GM18502 (cell line): ENCODE measurements around the gene TFAP2A.

Source experiments
- ATAC-seq: cut with Tn5 transposase; IDR thresholded peaks from one replicate; pipeline ENCODE4 v1.9.1; 2021; ENCODE audit warnings: mild to moderate bottlenecking; ENCODE audit not compliant: unreplicated experiment, poor library complexity

Gene TFAP2A

GRCh38 chr6:10402648-10403311 lies 12.1 kb downstream of the TFAP2A start:
- ATAC-seq = no peak

- ATAC-seq = no peak
These were observed 13.1 kb downstream of the TFAP2A start for GRCh38 chr6:10401632-10402223.

- ATAC-seq = no peak
These were observed 13.8 kb downstream of the TFAP2A start for GRCh38 chr6:10401004-10401536.

GRCh38 chr6:10400330-10400729 lies 14.5 kb downstream of the TFAP2A start:
- ATAC-seq = no peak

GRCh38 chr6:10399451-10399850 lies 15.4 kb downstream of the TFAP2A start:
- no peak for ATAC-seq

- ATAC-seq = no peak
These were observed 16.2 kb downstream of the TFAP2A start for GRCh38 chr6:10398446-10399218.

- no peak for ATAC-seq
These were observed 17.0 kb downstream of the TFAP2A start for GRCh38 chr6:10397756-10398445.

GRCh38 chr6:10396785-10397184 lies 18.1 kb downstream of the TFAP2A start:
- ATAC-seq = no peak

- ATAC-seq = no peak
These were observed 18.9 kb downstream of the TFAP2A start for GRCh38 chr6:10395704-10396546.

- ATAC-seq = no peak
These were observed 19.6 kb downstream of the TFAP2A start for GRCh38 chr6:10395171-10395703.

GRCh38 chr6:10393544-10394225 lies 21.2 kb downstream of the TFAP2A start:
- no peak for ATAC-seq

- ATAC-seq = no peak
These were observed 23.1 kb downstream of the TFAP2A start for GRCh38 chr6:10391799-10392198.

GRCh38 chr6:10391299-10391630 lies 23.6 kb downstream of the TFAP2A start:
- ATAC-seq = no peak

- no peak for ATAC-seq
These were observed 24.2 kb downstream of the TFAP2A start for GRCh38 chr6:10390495-10391298.

- ATAC-seq = no peak
These were observed 25.0 kb downstream of the TFAP2A start for GRCh38 chr6:10389739-10390494.

- no peak for ATAC-seq
These were observed 27.9 kb downstream of the TFAP2A start for GRCh38 chr6:10386756-10387654.

GRCh38 chr6:10386220-10386619 lies 28.7 kb downstream of the TFAP2A start:
- ATAC-seq = no peak
